GM19351 (cell line): Measurements from ENCODE around the gene BCO2.

Experiments
- ATAC-seq: cut with Tn5 transposase; IDR thresholded peaks from one replicate; pipeline ENCODE4 v1.9.1; 2021; ENCODE audit warnings: mild to moderate bottlenecking, moderate library complexity; ENCODE audit not compliant: unreplicated experiment

The BCO2 gene

DNA sequence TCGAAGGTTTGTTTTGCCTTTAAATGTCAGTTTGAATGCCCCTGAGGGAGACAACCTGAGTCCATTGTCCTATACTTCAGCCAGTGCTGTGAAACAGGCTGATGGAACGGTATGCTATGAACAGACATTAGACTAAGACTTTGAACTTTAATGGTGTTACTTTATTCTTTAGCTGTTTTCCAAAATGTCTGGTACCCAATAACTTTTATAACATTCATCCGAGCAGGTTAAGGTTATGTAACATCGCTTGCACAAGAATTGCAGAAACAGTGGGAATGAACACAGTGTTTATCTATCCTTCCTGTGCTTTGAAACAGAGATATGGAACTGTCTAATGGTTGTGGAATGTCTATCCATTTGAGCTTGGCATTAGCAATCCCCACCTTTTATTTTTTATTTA is 38.4 kb downstream of the BCO2 start:
- no peak for ATAC-seq

DNA sequence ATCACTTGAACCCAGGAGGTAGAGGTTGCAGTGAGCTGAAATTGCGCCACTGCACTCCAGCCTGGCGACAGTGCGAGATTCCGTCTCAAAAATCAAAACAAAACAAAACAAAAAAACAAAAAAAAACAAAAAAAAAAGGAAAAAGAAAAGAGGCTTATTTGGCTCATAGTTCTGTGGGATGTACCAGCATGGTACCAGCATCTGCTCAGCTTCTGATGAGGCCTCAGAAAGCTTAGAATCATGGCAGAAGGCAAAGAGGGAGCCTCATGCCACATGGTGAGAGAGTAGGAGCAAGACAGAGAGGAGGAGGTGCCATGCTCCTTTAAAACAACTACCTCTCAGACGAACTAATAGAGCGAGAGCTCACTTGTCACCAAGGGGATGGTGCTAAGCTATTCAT is 40.3 kb downstream of the BCO2 start:
- no peak for ATAC-seq

DNA sequence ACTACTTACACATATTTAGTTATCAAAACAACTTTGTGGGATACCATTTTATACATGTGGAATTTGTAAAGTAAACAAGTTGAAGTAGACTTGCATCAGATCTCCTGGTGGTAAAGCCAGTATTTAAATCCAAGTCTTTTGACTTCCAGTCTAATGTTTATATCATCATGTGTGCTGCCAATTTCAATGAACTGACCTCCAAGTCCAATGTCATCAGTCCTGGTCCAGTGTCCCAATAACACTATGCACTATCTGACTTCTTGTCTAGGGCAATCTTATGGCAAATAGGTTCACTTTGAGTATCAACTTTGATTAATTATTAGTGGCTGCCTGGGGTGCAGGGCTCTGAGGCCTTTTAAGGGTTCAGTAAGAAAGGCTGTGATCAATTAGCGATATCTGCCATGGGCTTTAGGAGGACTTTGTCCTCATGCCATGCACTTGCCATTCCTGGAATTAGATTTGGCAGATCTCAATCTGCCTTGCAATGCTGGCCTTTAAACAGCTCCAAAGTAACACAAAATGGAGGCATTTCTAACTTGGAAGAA is 41.3 kb downstream of the BCO2 start:
- ATAC-seq: no peak

DNA sequence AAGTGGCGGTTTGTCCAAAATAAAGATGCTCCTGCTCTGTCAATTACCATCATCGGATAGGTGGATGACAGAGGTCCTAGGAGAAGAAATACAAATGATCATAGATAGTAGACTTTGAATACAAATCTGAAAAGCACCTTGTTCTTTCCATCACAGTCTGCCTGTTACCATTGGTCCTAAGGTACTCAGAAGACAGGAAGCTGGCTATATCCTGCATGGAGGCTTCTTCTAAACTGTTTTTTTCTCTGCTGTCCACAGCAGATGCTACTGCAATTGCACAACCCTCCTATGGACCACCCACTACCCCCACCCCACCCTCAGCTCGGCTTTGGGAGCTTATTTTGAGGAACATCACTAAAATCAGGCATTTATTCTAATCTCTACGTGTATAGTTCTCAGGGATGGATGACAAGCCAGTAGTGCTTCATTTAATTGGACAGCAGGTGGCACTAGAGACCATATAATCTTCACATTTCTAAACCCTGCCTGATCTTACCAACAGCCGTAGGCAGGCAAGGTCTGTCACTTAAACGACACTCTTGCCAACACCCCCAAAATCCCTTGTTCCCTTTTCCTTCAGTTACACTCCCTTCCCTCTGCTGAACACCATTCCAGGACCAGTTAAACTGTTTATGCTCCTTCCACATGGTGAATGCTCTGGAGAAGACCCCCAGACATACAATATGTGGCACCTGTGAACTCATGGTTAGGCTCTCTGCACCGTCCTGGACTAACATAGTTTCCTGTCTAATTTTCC is 44.3 kb downstream of the BCO2 start:
- ATAC-seq: peak; percentile 97

DNA sequence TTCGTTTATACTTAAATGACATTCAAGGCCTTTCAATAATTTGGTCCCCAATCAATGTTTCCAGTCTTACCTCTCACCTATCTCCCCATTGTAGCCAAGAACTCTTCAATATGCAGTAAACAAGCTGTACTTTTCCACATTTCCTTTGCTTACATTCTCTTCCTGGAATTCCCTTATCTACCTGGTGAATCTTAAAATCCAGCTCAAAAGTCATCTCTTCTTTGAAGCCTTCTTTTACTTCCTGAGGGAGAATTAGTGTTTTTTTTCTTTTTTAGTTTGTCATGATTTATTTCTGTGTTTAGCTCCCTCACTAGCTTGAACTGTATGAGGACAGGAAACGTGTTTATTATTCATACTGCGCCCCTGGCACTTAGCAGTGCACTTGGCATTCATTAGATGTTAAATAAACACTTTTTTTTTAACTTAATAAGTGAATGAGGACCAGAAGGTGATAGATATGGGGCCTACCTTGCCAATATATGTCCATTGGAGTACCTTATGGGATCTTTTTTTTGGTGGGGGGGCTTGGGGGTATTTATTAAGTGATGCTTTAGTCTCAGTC is 46.0 kb downstream of the BCO2 start:
- no peak for ATAC-seq

DNA sequence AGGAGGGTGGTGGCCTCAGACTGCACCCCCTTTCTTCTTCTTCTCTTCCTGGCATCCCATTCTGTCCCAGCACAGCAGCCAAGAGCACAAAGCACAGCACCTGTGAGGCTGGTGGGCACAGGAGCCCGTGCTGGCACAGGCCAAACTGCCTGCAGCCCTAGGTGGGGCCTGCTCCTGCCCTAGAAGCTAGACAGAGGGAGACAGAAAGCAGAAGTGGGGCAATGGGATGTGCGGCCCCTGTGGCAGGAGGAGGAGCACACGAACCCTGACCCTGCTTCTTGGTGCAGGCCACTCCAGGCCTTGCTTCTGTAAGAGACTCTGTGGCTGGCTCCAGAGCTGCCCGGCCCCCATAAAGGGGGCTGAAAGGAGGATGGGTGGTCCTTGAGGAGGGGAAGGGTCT is 47.0 kb downstream of the BCO2 start:
- no peak for ATAC-seq

DNA sequence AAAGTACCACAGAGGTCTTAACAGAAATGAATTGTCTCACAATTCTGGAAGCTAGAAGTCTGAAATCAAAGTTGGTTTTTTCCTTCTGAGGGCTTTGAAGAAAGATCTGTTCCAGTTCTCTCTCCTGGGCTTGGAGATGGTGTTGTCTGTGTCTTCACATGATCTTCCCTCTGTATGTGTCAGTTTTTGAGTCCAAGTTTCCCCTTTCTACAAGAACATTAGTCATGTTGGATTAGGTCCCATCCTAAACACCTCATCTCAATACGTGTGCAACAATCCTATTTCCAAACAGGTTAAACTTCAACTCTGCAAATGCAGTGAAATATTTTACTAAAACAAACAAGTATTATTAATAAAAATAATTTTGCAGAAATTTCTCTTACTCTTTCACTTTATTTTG is 47.8 kb downstream of the BCO2 start:
- ATAC-seq: no peak

DNA sequence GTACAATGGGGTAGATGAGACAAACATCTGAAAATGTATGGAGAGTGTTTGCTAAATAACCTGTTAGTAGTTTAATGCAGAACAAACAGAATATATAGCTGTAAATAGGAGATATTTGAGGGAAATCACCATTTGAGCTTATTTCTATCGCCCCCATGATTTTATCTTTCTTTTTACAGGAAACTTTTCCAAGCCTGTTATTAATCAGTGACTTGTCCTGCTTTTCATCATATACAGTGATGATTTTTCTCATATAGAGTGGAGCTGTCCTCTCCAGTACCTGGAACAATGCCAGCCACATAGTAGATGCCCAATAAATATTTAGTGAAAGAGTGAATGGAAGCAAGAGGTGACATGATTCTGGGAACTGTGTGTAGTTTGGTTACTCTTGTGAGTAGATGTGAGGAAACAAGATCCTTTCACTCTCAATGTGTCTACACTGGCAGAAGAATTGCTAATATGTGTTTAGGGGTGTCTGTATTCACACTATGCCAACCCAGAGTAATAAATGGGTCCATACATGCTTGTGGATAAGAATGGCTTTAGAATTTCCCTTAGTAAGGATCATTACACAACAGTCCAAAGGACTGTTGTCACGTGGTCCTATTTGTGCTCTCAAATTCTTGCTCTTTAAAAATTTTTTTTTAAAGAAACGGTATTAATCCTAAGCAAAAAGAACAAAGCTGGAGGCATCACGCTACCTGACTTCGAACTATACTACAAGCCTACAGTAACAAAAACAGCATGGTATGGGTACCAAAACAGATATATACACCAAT is 48.6 kb downstream of the BCO2 start:
- ATAC-seq: no peak

DNA sequence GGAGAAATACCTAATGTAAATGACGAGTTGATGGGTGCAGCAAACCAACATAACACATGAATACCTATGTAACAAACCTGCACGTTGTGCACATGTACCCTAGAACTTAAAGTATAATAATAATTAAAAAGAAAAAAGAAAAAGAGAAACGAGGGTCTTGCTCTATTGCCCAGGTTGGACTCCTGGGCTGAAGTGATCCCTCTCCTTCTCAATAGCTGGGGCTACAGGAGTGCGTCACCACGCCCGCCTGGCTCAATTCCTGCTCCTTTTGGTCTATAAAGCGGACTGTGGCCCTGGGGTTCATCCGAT is 50.4 kb downstream of the BCO2 start:
- ATAC-seq: no peak

DNA sequence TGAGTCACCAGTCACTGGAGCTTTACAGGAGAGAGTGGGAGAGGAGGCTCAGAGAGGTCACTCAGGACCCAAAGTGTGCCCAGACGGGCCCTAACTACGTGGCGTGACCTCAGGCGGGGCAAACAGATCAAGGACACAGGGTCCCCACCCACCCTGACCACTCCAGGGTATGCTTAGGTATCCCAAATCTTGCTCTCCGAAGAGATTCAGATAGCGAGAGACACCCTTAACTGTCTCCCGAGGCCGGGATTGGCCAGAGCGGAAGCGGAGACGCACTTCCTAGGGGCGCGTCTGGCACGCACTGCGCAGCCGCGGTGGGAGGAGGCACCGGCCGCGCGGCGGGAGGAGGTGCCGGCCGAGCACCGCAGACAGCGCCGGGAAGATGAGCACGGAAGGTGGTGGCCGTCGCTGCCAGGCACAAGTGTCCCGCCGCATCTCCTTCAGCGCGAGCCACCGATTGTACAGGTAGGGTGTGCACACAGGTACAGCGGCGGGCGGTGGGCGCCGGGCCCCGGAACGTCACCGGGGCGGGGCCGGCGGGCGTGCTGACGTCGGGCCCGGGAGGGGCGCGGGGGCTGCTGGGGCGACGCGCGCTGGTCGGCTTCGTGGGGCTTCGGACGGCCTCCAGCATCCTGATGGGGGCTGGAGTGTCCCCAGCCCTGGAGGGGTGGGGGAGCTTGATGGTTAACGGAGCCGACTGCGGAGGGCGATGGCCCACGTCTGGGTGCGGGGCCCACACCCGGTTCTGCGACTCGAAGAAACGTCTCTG is 50.9 kb downstream of the BCO2 start, which contains the start of gene PTS:
PTS (plus strand) TSS at position 367 of the 769 bp plus-strand sequence; CDS start at position 383, 16 bp downstream.
- ATAC-seq: peak; percentile 89

DNA sequence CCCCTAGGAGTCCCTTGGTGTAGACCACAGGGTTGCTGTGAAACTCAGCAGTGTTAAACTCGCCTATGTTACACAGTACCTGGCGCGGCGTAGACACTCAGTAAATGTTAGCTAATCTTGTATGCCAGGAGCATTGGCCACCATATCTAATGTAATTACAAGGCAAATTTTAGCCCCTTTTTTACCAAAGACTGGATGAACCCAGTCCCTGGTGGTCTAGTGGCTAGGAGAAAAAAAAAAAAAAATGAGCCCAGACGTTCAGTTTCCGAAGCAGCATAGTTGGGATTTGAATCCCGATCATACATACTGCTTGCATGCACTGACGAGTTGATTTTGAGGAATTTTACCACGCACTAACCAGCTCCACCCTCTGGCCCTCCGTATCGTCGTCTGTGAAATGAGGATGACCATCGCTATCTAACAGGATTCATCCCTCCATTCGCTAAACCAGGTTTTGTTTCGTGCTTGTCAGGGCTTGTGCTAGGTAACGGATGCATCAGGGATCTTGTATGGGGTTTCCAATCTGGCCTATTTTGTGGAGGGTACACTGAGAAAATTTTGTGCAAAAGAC is 51.6 kb downstream of the BCO2 start:
- peak; percentile 57 for ATAC-seq

DNA sequence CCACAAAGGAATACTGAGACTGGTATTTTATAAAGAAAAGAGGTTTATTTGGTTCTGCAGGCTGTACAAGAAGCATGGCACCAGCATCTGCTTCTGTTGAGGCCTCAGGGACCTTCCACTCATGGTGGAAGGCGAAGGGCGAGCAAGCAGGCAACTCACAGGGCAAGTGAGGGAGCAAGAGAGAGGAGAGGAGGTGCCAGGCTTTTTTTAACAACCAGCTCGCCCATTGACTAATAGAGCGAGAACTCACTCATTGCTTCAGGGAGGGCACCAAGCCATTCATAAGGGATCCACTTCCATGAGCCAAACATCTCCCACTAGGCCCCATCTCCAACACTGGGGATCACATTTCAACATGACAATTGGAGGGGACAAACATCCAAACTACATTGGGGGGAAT is 52.2 kb downstream of the BCO2 start:
- no peak for ATAC-seq

DNA sequence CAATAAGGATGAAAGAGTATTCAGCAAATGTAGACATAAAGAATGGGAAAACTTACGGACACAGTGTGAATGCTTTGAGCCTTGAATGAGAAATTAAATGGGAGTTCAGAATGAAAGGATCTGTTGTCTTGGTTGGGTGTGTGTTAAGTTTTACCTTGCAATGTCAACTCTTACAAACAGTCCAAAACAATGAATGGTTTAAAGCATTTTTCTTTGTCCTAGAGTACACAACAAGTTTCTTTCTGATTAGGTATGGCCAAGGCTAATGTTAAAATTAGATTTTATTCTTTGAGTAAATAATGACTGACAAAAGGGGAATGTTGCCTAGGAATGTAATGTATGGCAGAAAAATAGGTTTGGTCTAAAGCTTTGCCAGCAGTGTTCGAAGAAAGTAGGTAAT is 53.4 kb downstream of the BCO2 start:
- ATAC-seq: no peak

DNA sequence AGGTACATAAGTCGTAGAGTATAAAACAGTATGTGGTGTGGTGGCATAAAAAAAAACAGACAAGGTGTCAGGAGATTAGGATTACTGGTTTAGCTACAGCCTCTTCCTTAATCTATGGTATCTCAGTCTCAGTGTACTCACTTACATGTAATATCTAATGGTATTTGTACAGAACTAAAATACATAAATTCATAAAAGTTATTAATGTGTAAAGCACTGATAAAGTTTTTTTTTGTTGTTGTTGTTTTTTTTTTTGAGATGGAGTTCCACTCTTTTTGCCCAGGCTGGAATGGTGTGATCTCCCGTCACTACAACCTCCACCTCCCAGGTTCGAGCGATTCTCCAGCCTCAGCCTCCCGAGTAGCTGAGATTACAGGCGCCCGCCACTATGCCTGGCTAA is 53.8 kb downstream of the BCO2 start:
- no peak for ATAC-seq

DNA sequence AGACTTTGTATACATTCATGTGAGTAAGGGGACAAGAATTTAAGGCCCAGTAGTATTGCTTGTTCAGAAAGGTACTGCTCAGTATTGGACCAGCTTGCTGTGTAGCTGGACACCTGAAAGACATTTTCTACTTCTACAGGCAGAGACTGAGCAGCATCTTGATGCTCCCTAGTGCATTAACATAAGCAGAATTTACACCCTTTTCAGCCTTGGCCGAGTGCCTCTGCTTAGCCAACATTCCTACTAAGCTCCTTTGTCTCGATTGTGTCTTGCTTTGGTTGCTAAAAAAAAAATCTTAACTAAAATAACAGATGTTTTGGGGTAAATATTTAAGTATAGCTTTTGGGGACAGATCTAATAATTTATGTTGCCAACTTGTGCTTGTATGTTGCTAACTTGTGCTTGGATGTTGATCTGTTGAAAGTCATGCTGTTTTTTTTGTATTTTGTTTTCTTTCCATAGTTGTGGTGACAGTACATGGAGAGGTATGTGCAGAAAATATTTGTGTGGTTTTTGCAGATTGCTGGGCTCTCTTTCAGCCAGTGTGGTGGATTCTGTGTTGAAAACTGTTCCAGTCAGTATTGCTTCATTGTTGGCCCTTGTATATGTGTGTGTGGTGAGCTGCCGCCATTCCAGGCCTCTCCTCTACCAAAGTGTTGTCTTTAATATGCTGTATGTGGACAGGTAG is 54.6 kb downstream of the BCO2 start:
- ATAC-seq: no peak

DNA sequence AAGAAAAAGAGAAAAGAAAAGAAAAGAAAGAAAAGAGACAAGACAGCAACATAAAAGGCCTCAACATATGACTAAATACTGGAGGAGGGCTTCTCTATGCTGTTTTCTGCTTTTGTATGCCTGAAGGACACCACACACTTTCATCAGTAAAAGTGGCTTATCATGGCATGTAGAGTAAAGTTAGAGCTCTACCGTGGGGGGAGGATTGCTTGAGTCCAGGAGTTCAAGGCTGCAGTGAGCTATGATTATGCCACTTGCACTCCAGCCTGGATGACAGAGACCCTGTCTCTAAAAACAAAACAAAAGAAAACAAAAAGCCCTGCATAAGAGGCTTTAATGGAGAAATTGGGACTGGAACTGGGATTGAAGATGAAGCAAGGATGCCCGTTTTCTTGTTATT is 56.6 kb downstream of the BCO2 start:
- ATAC-seq: no peak

DNA sequence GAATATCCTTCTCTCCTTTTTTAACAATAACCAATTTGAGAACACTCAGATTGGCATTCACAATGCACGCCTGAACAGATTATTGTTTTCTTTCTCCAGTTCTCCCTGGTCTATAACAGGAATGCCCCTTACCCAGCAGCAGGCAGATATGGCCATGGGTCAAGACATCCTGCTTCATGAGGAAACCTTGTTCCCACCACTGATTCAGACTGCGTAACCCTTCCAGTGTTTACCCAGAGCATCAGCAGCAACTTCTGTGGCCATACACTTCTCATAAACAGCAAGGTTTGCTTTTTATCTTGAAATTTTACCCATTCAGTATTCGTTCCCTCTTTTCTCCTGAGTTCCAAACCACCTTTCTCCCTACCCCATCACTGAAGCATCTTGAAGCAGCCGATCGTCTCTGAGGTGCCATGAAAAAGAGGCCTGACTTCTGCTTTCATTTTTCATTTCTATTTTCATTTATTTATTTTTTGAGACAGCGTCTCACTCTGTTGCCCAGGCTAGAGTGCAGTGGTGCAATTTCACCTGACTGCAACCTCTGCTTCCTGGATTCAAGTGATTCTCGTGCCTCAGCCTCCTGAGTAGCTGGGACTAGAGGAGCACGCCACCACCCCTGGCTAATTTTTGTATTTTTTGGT is 60.6 kb downstream of the BCO2 start:
- no peak for ATAC-seq

DNA sequence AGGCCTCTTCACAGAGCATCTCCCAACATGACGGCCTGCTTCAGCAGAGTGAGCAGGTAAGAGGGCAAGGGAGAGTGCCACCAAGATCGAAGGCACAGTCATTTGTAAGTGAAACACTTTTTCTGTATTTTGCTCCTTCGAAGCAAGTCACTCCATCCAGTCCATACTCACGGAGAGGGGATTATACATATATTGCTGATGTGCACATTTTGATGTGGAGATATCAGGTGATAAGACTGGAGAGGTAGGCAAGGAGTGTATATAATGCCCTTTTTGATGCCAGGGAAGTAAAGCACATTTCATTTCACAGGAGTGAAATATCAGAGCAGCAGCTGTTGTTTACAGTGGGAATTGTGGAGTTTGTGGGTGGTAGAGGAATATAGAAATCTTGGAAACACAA is 62.1 kb downstream of the BCO2 start:
- no peak for ATAC-seq

DNA sequence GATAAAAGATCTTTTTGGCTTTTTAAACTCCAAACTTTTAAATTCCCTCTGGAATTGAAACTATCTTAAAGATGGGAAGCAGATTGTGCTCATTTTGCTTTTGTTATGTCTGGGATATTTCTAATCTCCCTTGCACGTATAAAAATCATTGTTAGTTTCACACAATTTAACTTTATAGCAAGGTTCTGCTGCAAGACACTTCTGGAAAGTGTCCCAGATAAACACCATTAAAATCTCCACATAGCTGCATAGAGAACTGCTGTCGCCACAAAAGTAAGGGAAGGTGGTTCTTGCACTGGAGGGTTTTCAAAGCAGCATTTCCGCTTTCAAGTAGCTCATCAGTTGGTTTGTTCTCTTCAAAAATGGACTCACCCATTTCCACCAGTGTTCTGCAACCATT is 62.7 kb downstream of the BCO2 start:
- ATAC-seq: no peak

DNA sequence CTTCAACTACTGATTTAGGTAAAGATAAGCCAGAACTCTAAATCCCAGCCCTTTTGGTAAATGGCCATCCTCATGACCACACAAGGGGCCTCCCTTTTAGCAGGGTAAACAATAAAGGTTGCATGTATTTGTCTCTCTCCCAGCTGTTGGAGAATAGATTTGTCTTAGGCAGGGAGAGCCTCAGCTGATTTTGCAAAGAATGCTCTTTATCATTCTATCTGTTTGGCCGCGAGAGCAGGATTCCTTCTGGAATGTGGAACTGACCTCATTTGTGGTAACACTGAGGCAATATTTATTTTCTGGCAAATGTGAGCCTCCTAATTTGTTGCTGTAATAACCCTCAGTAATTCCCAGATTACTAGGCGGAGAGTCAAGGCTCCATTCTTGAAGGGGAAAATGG is 66.2 kb downstream of the BCO2 start:
- no peak for ATAC-seq
